HG03025 (cell line): Measurements from ENCODE around the gene C4orf51.

ENCODE experiments used
- ATAC-seq: cut with Tn5 transposase; IDR thresholded peaks from one replicate; pipeline ENCODE4 v1.9.1; 2021; ENCODE audit warnings: mild to moderate bottlenecking, moderate library complexity; ENCODE audit not compliant: unreplicated experiment, low FRiP score

The C4orf51 gene

DNA sequence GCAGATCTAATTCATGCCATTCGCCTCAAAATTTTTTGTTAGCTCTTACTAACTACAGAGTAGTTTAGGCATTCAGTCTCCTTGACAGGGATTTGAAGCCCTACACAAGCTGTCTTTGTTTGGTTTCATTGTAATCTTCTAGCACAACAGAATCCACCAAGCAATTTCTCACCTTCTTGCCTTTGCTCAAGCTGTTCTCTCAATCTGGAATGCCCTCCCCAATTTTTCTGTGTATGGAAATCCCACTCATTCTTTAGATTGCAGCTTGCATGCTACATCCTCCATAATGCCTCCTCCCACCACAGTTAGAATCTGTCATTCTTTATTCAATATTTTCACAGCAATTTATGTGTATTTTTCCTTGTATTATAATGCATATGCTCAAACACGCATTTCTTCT, 63.7 kb downstream of the C4orf51 start:
- no peak for ATAC-seq

DNA sequence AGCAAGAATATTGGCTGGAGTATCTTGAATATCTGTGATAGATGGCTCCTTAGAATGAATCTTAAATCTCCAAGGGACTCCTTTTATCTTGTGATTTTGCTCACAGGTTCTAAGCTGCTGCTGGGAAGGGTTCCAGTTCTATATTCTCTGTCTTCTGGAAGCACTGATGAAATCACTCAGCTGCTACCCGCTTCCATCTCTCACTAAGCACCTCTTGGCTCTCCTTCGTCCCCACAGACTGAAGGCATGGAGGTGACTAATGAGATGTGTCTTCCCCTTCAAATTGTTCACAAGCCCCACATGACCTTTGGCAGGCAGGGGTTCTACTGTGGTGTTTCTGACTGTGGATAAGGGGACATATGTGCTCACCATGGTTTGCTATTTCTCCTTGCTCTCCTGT, 75.9 kb downstream of the C4orf51 start:
- no peak for ATAC-seq

DNA sequence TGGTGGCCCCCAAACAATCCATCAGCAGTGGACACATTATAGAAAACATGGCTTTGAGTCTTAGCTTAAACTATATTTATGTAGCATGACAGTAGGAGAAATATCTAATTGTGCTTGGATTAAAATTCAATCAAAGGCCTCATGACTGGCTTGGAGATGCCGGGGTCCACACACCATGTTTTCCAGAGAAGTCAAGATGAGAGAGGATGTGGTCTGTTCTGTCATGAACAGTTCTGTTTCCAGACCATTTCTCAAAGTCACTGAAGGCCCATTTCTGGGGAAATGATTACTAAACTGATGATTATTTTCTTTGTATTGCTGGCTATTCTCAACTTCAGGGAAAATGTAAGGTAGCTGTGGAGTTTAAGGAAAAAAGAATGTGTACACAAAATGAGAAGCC, 76.3 kb downstream of the C4orf51 start:
- ATAC-seq = no peak

DNA sequence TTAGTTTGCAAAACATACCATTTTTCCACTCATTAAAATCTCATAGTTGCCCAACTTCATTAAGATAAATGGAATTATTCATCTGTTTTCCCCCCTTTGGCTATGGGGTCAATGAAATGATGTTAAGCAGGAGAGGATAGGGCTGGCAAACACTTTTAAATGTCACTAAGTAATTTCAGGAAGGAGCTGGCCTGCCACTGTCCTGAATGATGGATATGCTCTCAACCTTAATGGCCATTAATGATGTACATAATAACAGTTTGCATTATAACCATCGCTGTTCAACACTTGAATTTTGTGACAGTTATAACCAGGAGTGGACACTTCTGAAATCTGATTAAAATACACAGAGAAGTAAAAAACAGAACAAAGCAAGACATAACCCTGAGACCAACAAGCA, 77.2 kb downstream of the C4orf51 start:
- ATAC-seq = no peak

DNA sequence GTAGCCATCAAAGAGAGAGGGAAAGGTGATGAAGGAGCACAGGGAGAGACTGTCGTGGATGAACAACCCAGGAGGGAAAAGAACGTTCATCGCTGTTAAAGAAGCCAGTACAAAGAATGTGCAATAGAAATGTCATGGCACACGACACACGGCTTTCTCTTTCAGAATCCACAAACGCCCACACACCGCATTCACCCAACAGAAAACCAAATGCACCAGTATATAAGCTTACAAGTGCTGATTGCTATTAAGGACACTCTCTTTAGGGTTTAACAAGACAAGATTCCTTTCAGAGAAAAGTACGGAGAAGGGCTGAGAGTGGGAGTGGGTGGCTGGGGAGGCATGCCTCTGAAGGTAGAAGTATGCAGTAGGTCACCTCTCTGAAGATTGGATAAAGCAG, 80.2 kb downstream of the C4orf51 start:
- no peak for ATAC-seq

DNA sequence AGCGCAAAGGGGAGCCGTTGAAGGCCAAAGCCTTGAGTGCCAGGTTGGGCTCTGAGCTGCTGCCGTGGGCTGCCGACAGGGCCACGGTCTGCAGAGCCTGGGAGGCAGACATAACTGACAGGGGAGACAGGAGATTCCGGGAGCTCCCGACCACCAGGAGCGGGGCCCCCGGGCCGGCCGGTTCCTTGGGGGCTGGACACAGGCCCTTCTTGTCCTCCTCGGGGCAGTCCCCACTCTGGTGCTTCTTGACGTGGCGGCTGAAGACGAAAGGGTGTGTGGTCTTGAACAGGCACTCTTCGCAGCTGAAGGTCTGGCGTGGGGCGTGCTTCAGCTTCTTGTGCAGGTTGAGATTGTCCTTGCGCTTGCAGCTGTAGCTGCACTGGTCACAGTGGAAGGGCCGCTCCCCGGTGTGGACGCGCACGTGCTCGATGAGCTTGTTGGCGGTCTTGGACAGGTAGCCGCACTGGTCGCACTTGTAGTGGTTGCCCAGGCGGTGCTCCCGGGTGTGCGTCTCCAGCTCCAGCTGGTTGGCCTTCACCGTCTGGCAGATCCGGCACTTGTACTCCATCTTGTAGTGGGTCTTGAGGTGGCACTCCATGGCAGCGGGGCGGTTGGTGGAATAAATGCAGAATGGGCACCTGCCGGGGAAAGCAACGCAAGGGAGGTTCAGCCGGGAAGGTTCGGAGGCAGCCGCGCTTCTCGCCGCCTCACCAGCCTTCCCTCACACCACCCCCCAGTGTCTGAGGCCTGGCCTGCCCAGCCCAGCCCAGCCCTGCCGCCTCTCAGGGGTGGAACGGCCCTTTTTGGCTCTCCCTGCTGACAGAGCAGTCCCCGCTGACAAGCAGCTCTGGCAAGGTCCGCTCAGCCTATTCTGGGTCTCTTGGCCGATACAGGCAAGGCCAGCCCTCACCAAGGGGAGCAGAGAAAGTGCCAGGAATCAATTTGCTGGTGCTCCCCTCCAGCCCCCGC, 81.3 kb downstream of the C4orf51 start:
- ATAC-seq = no peak

DNA sequence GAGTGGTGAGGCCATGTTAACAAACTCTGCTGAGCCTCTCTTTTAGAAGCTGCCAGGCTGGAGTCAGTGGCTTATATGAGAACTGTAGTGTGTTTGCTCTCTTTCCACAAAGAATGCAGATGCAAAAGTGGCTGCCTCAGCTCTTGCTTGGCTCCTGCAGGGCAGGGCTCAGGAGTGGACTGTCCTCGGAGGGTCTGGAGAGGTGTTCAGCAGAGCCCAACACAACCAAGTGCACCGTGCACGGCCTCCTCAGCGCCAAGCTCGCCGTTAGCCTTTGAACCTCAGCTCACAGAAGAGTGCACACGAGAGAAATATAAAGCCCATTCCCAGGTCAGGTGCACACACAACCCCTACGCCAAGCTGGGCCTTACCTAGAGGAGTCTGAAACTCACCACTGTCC, 82.8 kb downstream of the C4orf51 start:
- ATAC-seq = no peak

DNA sequence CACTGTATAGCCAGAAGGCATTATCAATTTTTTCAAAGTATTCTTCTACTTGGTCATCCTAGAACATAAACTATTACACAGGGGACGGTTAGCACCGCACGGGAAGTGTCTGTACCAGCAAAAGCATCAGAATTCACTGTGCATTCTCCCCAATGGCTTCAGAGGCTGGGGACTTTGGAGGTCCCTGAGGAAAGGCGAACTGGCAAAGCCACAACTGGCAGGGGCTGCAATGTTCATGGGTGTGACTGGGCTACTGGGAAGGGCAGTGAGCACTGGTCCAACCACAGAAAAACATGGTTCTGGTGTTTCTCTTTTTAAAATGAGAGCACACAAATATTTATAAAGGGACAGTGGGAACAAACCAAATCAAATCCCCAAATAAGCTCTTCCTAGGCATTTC, 83.5 kb downstream of the C4orf51 start:
- no peak for ATAC-seq

DNA sequence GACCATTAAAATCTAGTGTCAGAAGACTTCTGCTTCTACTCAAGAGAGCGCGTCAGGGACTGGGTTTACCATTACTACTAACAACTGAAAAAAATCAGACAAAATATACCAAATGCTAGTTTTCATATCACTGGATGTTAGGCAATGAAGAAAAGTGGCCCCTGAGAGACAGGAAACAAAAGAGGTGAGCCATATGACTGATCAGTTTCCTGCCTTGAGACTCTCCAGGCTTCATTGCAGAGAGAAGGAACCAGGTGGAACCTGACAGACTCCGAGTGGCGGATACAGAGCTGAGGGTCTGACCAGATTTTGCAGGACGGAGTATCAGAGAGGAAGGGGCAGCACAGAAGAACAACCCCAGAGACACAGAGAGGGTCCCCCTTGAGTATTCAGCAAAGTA, 86.3 kb downstream of the C4orf51 start:
- ATAC-seq = no peak

DNA sequence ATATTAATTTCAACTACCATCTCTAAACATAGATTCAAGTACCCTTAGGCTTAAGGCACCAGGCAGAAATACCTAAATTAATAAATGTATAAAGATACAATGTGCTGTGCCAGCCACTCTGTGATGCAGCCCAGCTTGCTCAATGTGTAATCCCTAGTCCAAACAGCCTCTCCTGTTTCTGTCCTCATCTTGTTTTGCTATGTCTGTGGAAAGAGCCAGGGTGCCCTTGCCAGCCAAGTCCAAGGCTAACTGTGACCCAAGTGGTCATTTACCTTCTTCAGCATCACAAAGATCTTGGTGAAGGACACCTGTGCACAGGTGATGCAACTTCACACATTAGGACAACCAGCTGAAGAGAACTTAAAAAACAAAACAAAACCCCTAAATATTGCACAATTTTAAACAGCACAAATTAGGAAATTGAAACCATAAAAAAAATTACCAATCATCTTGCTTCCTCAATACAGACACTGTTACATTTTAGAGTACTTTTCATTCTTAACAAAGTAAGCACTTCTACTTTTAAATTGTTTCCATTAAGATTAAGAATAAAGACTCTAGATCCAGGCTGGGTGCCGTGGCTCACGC, 89.6 kb downstream of the C4orf51 start:
- no peak for ATAC-seq

DNA sequence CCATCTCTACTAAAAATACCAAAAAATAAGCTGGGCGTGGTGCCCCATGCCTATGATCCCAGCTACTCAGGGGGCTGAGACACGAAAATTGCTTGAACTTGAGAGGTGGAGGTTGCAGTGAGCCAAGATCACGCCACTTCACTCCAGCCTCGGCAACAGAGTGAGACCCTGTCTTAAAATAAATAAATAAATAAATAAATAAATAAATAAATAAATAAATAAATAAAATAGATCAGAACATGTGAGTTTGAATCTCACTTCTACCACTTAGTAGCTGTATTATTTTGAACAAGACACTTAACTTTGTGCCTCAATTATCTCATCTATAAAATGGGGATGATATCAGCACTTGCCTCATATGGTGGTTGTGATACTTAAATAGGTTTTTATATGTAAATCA, 90.2 kb downstream of the C4orf51 start:
- no peak for ATAC-seq

DNA sequence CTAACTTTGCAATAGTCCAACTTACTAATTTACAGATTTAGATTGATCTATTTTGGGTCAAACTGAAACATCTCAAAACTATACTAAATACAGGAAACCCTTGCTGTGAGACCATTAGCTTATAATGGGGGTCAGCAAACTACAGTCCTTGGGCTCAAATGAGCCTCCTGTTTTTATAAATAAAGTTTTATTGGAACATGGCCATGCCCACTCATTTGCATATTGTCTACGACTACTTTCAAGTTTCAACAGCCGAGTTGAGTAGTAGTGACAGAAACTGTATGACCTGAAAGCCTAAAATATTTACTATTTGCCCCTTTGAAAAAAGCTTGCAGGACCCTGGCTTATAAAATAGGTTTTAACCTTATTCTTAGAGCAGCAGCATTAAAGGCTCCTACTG, 92.4 kb downstream of the C4orf51 start:
- ATAC-seq = no peak

DNA sequence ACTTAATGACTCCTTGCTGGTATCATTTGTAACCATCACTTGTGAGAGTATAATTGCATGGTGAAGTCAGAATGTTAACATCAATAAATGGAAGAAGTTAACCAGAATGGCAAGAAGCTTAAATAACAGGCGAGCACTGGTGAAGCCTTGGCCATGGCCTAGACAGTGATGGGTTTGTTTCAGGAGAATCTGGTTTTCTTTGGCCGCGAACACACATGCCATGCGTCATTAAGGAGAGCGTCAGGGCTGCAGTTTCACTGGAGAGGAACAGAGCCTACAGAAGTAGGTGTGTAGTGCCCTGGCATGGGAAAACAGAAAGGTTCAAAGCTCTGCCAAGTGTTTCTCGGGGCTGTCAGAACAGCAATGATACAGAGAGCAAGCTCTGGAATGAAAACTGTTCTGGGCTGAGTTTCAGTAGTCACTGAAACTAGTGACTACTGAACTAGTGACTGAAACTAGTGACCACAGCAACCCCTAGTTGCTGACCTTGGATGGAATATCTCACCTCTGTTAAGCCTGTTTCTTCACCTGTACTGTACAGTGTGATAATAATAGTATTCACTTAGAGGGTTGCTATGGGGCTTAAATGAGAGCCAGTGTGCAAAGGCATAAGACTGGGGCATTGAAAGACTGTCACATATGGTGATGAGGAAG, 93.8 kb downstream of the C4orf51 start:
- peak; percentile 92 for ATAC-seq

DNA sequence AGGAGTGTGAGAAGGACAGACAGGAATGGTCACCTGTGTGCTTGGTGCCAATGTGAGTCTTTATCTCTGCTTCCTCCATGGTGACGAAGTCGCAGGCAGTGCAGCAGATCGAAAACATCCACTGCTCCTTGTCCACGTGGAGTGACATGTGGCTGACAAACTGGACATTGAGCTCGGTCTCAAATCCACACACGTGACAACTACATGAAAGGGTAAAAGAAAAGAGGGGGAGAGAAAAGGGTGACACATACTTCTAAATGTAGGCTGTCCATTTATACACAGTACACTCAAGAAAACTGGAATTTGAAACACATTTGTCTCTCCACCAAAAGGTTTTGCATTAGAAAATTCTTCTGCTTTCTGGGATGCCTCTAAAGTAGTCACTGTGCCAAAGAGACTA, 94.5 kb downstream of the C4orf51 start:
- no peak for ATAC-seq

DNA sequence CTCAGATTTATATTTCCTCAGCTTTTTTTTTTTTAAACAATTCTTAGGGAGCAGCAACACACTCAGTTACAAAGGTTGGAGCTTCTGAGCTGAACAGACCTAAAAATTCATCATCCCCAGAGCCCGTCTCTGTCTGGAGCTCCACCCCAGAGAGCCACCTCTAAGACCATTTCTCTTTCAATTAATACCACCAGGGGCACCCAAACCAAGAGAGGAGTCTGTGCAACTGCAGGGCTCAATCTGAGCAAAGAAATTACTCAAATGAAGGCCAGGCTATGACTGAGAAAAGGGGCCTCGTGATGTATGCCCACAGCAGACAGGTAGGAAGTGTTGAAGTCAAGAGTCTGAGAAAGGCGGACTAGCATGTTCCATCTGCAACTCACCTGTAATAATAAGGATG, 95.5 kb downstream of the C4orf51 start:
- ATAC-seq = no peak

DNA sequence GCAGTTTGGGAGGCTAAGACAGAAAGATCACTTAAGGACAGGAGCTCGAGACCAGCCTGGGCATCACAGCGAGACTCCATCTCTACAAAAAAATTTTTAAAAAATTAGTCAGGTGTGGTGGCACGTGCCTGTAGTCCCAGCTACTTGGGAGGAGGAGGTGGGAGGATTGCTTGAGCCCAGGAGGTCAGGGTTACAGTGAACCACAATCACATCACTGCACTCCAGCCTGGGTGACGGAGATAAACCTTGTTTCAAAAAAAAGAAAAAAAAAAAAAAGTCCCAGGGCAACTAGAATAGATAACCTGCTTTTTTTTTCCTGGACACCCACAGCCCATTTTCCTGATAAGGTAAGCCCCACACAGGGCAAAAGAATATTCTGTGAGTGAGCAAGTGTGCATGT, 96.3 kb downstream of the C4orf51 start:
- no peak for ATAC-seq

DNA sequence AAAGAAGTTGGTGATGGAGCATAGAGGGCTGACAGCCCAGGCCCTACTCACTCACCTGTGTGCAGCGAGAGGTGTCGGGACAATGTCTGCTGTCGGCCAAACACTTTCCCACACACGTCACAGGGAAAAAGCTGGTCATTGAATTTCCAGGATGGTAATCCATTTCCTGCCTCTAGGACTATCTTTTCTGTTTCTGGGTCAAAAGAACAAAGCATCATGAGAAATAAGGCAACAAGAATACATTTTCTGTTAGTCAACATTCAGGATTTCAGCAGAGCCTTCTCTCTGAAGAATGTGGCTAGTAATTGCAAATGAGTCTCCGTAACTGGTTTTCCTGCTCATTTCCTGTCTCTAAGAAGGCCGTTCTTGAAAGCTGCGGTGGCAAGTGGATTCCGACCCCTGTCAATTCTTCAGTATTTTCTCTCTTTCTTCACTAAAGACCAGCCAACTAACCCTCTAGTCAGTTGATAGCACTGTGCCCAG, 99.4 kb downstream of the C4orf51 start:
- no peak for ATAC-seq

DNA sequence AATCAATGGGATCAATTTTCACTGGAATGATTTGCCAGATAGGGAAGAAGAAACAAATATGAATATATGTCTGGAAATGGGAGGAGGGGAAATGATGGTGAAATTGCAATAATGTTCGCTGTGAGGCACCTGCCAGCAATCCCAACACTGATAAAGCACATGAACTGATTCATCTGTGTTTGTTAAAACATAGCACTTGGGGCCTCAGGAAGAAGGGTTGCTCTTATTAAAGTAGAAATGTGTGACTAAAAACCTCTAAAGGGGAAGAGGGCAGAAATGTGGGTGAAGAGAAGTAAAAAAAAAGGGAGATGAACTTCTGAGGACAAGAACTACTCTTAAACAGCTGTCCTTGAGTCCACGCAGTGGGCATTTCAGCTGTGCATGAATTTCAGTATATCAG, 101.4 kb downstream of the C4orf51 start:
- no peak for ATAC-seq
